Esophagus muscularis mucosa (tissue), 4 donors: Measurements from ENCODE around the gene CMTM4. TPM values are rescaled to one million over a fixed set of nuclear protein-coding genes. Genes with fewer than 3 reads are reported as not detected.
A peak's percentile ranks its signal among the peaks of the same experiment; 100 is the strongest.

Experiments used
- DNase-seq: peaks from one replicate; pipeline ENCODE4 v3.0.0-alpha.2; 2017; ENCODE audit errors: extremely low spot score
- H3K27ac ChIP-seq, 4 donors: fragments of 200-600 bp; sonication (generic); replicated peaks in 1 of 4; 1 replicate in 3 of 4; 2 replicates in 1 of 4; pipeline ENCODE4 v1.5.1; 2016 to 2019; ENCODE audit warnings: mild to moderate bottlenecking in 1 of 4
- H3K27me3 ChIP-seq, 4 donors: fragments of 200-600 bp; sonication (generic); one replicate each; pipeline versions ENCODE4 v1.5.1 to v1.6.0; 2016 to 2019
- H3K36me3 ChIP-seq, 4 donors: fragments of 200-600 bp; sonication (generic); one replicate each; pipeline ENCODE4 v1.5.1; 2016 to 2019
- H3K4me1 ChIP-seq, 4 donors: fragments of 200-600 bp; sonication (generic); one replicate each; pipeline ENCODE4 v1.5.1; 2016 to 2019
- H3K4me3 ChIP-seq, 4 donors: fragments of 200-600 bp; sonication (generic); 1 replicate in 2 of 4; 2 replicates in 2 of 4; pipeline ENCODE4 v1.5.1; 2016 to 2019; ENCODE audit warnings: mild to moderate bottlenecking in 4 of 4, moderate library complexity in 1 of 4
- H3K9me3 ChIP-seq, 4 donors: fragments of 200-600 bp; sonication (generic); 1 replicate in 3 of 4; 2 replicates in 1 of 4; pipeline ENCODE4 v1.5.1; 2016 to 2019
- CTCF ChIP-seq, 3 experiments: fragments of 200-600 bp in 2 of 3; fragments of 450-650 bp in 1 of 3; sonication (generic) in 2 of 3; IDR thresholded peaks; one replicate each; pipeline ENCODE4 v1.5.1; 2017 to 2019; ENCODE audit warnings: antibody characterized with exemption in 3 of 3, mild to moderate bottlenecking in 2 of 3, moderate library complexity in 1 of 3
- EP300 ChIP-seq: sonication (generic); formaldehyde crosslinking; IDR thresholded peaks from one replicate; pipeline ENCODE4 v1.6.1; 2017; ENCODE audit warnings: antibody characterized with exemption
- POLR2A ChIP-seq: fragments of 450-650 bp; IDR thresholded peaks from one replicate; pipeline ENCODE4 v1.6.1; 2017; ENCODE audit warnings: antibody characterized with exemption, moderate library complexity, mild to moderate bottlenecking, low read depth
- POLR2AphosphoS5 ChIP-seq, 2 donors: sonication (generic); formaldehyde crosslinking; IDR thresholded peaks; one replicate each; pipeline ENCODE4 v1.6.1; 2017; ENCODE audit warnings: antibody characterized with exemption in 2 of 2
- WGBS: methylation state at CpG from one replicate; pipeline ENCODE4 v1.1.5; 2018; 5-methylcytosine and 5-hydroxymethylcytosine counted together
- intact Hi-C: fragments of 100-400 bp; cut with DNase I; formaldehyde crosslinking; loops from one replicate; pipeline ENCODE4 v1.15.1; 2023
- total RNA-seq, 4 donors: library from RNA; depleted of rRNA; stranded (reverse); fragments of >200 nt; gene quantifications; one replicate each; pipeline versions ENCODE4 v1.1.0 to v1.2.1, GENCODE V29; 2016

The CMTM4 gene
- total RNA-seq, 4 donors from 2014 or later = 9.8 to 19.8 (median 15.0) TPM

GRCh38 chr16:66703406-66704215 is 7.1 kb upstream of the CMTM4 start:
- H3K36me3 ChIP-seq = no peaks in the 10 kb centered on the region
- peak overlapping the region; percentile 42 to 59 (median 52) for H3K27ac ChIP-seq
- DNase-seq = no peak
- H3K9me3 ChIP-seq = no peaks in the 10 kb centered on the region
- 41% methylated on average over 9 of the region's 9 CpGs for WGBS
- H3K27me3 ChIP-seq = no peaks in the 10 kb centered on the region
- peaks cover 17 to 31% (median 27%) of the 10 kb centered on the region in 4 donors for H3K4me1 ChIP-seq
- H3K4me3 ChIP-seq = no peak overlapping the region
- TF ChIP-seq EP300 = no peak
- TF ChIP-seq POLR2A = no peak
- TF ChIP-seq CTCF (IDR thresholded peaks at IDR 0.05) = no peak
- no peak for TF ChIP-seq POLR2AphosphoS5 (IDR thresholded peaks at IDR 0.05)
- intact Hi-C loops = no loop called here

- TF ChIP-seq POLR2AphosphoS5 (IDR thresholded peaks at IDR 0.05) (no peak), CTCF (IDR thresholded peaks at IDR 0.05) (no peak), POLR2A (no peak), EP300 (no peak)
- no peak overlapping the region for H3K4me3 ChIP-seq
- DNase-seq = no peak
- no peaks in the 10 kb centered on the region for H3K9me3 ChIP-seq
- WGBS = 100% methylated on average over 2 of the region's 2 CpGs
- H3K27ac ChIP-seq = no peak overlapping the region
- peaks cover 20 to 34% (median 30%) of the 10 kb centered on the region in 4 donors for H3K4me1 ChIP-seq
- intact Hi-C loops = no loop called here
- H3K36me3 ChIP-seq = no peaks in the 10 kb centered on the region
- H3K27me3 ChIP-seq = no peaks in the 10 kb centered on the region
Observed at GRCh38 chr16:66701516-66701915, 5.0 kb upstream of the CMTM4 start.

DNA sequence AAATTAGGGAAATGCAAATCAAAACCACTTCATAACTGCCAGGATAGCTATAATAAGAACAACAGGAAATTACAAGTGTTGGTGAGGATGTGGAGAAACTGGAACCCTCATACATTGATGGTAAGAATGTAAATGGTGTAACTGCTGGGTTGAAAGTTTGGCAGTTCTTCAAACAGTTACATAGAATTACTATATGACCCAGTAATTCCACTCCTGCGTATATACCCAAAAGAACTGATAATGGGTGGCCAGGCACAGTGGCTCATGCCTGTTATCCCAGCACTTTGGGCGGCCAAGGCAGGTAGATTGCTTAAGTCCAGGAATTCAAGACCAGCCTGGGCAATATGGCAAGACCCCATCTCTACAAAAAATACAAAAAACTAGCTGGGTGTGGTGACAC is 4.5 kb upstream of the CMTM4 start:
- Histone ChIP-seq H3K27ac (no peak overlapping the region), H3K9me3 (no peaks in the 10 kb centered on the region), H3K27me3 (no peaks in the 10 kb centered on the region), H3K4me3 (no peak overlapping the region), H3K36me3 (no peaks in the 10 kb centered on the region), H3K4me1 (peaks cover 15 to 32% (median 28%) of the 10 kb centered on the region in 4 donors)
- 87% methylated on average over 2 of the region's 2 CpGs for WGBS
- intact Hi-C loops = no loop called here
- no peak for TF ChIP-seq POLR2A
- no peak for TF ChIP-seq CTCF (IDR thresholded peaks at IDR 0.05)
- TF ChIP-seq POLR2AphosphoS5 (IDR thresholded peaks at IDR 0.05) = no peak
- no peak for TF ChIP-seq EP300
- no peak for DNase-seq

DNA sequence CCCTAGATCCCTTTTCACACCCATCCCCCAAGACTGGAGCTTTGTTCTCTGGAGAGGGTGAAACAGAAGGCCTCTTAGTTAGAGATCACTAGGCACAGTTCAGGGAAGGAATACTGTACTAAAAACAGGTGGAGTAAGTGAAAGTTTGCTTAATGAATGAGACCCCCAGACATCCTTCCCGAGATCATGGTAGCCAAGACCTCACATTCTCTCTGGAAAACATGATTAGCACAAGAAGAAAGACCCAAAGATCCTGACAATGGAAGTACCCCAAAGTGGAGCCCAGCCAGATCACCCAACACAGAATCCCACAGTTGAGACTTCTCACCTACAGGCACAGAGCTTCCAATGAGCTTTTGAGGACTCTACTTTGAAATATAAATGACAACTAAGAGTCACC is 3.4 kb upstream of the CMTM4 start:
- H3K4me1 ChIP-seq = peaks cover 20 to 38% (median 33%) of the 10 kb centered on the region in 4 donors
- H3K4me3 ChIP-seq = no peak overlapping the region
- no peaks in the 10 kb centered on the region for H3K27me3 ChIP-seq
- TF ChIP-seq POLR2AphosphoS5 (IDR thresholded peaks at IDR 0.05) = no peak
- no peak for TF ChIP-seq POLR2A
- H3K9me3 ChIP-seq = no peaks in the 10 kb centered on the region
- DNase-seq = no peak
- intact Hi-C loops = loop anchor here (5.0 kb wide), 1 partner anchor 52 kb away; the partner anchor contains the start of gene DYNC1LI2
- 79% methylated on average over 1 of the region's 1 CpG for WGBS
- no peak overlapping the region for H3K27ac ChIP-seq
- no peaks in the 10 kb centered on the region for H3K36me3 ChIP-seq

DNA sequence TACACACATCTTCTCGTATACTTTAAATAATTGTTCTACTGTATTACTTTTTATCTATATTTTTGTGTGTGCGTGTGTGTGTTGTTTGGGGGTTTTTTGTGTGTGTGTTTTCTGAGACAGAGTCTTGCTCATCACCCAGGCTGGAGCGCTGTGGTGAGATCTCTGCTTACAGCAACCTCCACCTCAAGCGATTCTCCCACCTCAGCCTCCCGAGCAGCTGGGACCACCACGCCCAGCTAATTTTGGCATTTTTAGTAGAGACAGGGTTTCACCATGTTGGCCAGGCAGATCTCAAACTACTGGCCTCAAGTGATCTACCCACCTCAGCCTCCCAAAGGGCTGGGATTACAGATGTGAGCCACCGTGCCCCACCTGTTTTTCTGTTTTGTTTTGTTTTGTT is 1.5 kb upstream of the CMTM4 start:
- no peak for TF ChIP-seq CTCF (IDR thresholded peaks at IDR 0.05)
- TF ChIP-seq POLR2AphosphoS5 (IDR thresholded peaks at IDR 0.05) = no peak
- TF ChIP-seq POLR2A = no peak
- TF ChIP-seq EP300 = no peak
- no peak overlapping the region for H3K27ac ChIP-seq
- no peak for DNase-seq
- no peaks in the 10 kb centered on the region for H3K27me3 ChIP-seq
- H3K4me1 ChIP-seq = peaks cover 18 to 34% (median 27%) of the 10 kb centered on the region in 4 donors
- H3K36me3 ChIP-seq = no peaks in the 10 kb centered on the region
- H3K9me3 ChIP-seq = no peaks in the 10 kb centered on the region
- WGBS = 86% methylated on average over 7 of the region's 7 CpGs
- no peak overlapping the region for H3K4me3 ChIP-seq
- intact Hi-C loops = loop anchor here (5.0 kb wide), 1 partner anchor 54 kb away; the partner anchor contains the start of gene DYNC1LI2
